HCT116 (cell line): Measurements from ENCODE around the gene TRERF1. TPM values are rescaled to one million over a fixed set of nuclear protein-coding genes. Genes with fewer than 3 reads are reported as not detected.

Experiments
- ATAC-seq: fragments of 200-7000 bp; cut with Tn5 transposase; 2 replicates; pipeline ENCODE4 v1.9.1; 2020; ENCODE audit warnings: mild to moderate bottlenecking, moderate library complexity
- BruUV-seq: library from RNA; stranded (reverse); fragments of 400-500 nt; replicated peaks from 2 replicates; lab custom pipeline; 2021; lab: Mats Ljungman, UMichigan
- CTCF ChIA-PET: fragments of 300-600 bp; sonication (Branson Sonifier 250); formaldehyde crosslinking; loops from one replicate; lab custom pipeline; 2021; ENCODE audit warnings: antibody characterized with exemption; lab: Charles Lee
- POLR2A ChIA-PET: fragments of 300-600, 350-600 bp; sonication (Branson Sonifier 250); formaldehyde crosslinking; loops from one replicate; lab custom pipeline; 2021; ENCODE audit warnings: antibody characterized with exemption; lab: Charles Lee
- RAD21 ChIA-PET, 2 experiments: fragments of 300-600 bp; sonication (Branson Sonifier 250); formaldehyde crosslinking; loops; one replicate each; lab custom pipeline; 2023; ENCODE audit warnings: low total read pairs in 2 of 2; ENCODE audit not compliant: uncharacterized antibody in 2 of 2, unreplicated experiment in 2 of 2, low non-redundant PET in 1 of 2; lab: Charles Lee
- DNase-seq: peaks from one replicate; pipeline ENCODE4 v3.0.0-alpha.2; 2010; ENCODE audit warnings: low read depth, low spot score
- H2AFZ ChIP-seq: fragments of 200-600 bp; shearing (Covaris generic), sonication (generic); 2 replicates; pipeline ENCODE4 v1.6.1; 2017; ENCODE audit warnings: low read depth, mixed run types, mixed read lengths, antibody characterized with exemption, low read length; ENCODE audit not compliant: poor library complexity, severe bottlenecking
- H3K27ac ChIP-seq: 2 replicates; pipeline ENCODE4 v1.5.1; 2012; ENCODE audit warnings: low read depth, low read length
- H3K27me3 ChIP-seq: fragments of 200-600 bp; sonication (generic); 2 replicates; pipeline ENCODE4 v1.6.1; 2016; ENCODE audit warnings: mixed run types, low read length, mixed read lengths; ENCODE audit not compliant: insufficient read depth
- H3K36me3 ChIP-seq, 2 experiments: fragments of 200-500 bp in 1 of 2; fragments of 200-600 bp in 1 of 2; sonication (Bioruptor generic) in 1 of 2; sonication (generic) in 1 of 2; 2 replicates each; pipeline versions ENCODE4 v1.5.1 to v1.6.1; 2014 to 2016; ENCODE audit warnings: low read length in 2 of 2, inconsistent platforms in 1 of 2, mixed read lengths in 1 of 2, mixed run types in 1 of 2; ENCODE audit not compliant: insufficient read depth in 2 of 2, control insufficient read depth in 1 of 2
- H3K4me1 ChIP-seq, 2 experiments: fragments of 200-600 bp in 1 of 2; sonication (generic) in 1 of 2; 2 replicates each; pipeline versions ENCODE4 v1.5.1 to v1.6.1; 2012 to 2017; ENCODE audit warnings: low read length in 2 of 2, inconsistent platforms in 1 of 2, mild to moderate bottlenecking in 1 of 2, mixed read lengths in 1 of 2, mixed run types in 1 of 2, moderate library complexity in 1 of 2; ENCODE audit not compliant: insufficient read depth in 2 of 2, control insufficient read depth in 1 of 2
- H3K4me2 ChIP-seq: fragments of 200-600 bp; sonication (generic); 2 replicates; pipeline ENCODE4 v1.6.1; 2017; ENCODE audit warnings: mixed run types, low read length, mixed read lengths
- H3K4me3 ChIP-seq, 2 experiments: fragments of 200-600 bp in 1 of 2; sonication (generic) in 1 of 2; replicated peaks in 1 of 2; 2 replicates each; pipeline ENCODE4 v1.5.1; 2011 to 2016; ENCODE audit warnings: low read length in 2 of 2, control low read depth in 1 of 2, low read depth in 1 of 2, mild to moderate bottlenecking in 1 of 2, mixed read lengths in 1 of 2, mixed run types in 1 of 2
- H3K79me2 ChIP-seq: fragments of 200-600 bp; sonication (generic); 2 replicates; pipeline ENCODE4 v1.6.1; 2017; ENCODE audit warnings: mild to moderate bottlenecking, mixed run types, low read length, moderate library complexity, mixed read lengths; ENCODE audit not compliant: insufficient read depth
- H3K9ac ChIP-seq: fragments of 200-600 bp; sonication (generic); 2 replicates; pipeline ENCODE4 v1.6.1; 2016; ENCODE audit warnings: low read length, mixed read lengths
- H3K9me2 ChIP-seq: fragments of 200-600 bp; sonication (generic), shearing (Covaris generic); 2 replicates; pipeline ENCODE4 v1.6.1; 2017; ENCODE audit warnings: mixed run types, mild to moderate bottlenecking, moderate library complexity; ENCODE audit not compliant: insufficient read depth
- H3K9me3 ChIP-seq, 2 experiments: fragments of 200-500 bp in 1 of 2; fragments of 200-600 bp in 1 of 2; sonication (Bioruptor generic) in 1 of 2; sonication (generic) in 1 of 2; 2 replicates each; pipeline ENCODE4 v1.6.1; 2014 to 2017; ENCODE audit warnings: low read length in 2 of 2, mixed read lengths in 2 of 2, inconsistent platforms in 1 of 2, low read depth in 1 of 2, mild to moderate bottlenecking in 1 of 2, mixed run types in 1 of 2, moderate library complexity in 1 of 2; ENCODE audit not compliant: control insufficient read depth in 1 of 2, insufficient read depth in 1 of 2
- H4K20me1 ChIP-seq: fragments of 200-600 bp; sonication (generic), shearing (Covaris generic); 2 replicates; pipeline ENCODE4 v1.6.1; 2017; ENCODE audit warnings: mixed run types, mild to moderate bottlenecking, moderate library complexity; ENCODE audit not compliant: insufficient read depth
- EGR1 ChIP-seq: IDR thresholded peaks from 2 replicates; pipeline ENCODE4 v1.6.1; 2012; ENCODE audit warnings: low read depth
- EZH2 ChIP-seq: fragments of 200-600 bp; sonication (generic); IDR thresholded peaks from 2 replicates; pipeline ENCODE4 v1.6.1; 2017; ENCODE audit warnings: antibody characterized with exemption, mixed run types
- FOSL1 ChIP-seq: IDR thresholded peaks from 2 replicates; pipeline ENCODE4 v1.6.1; 2012; ENCODE audit warnings: low read depth
- SP1 ChIP-seq: IDR thresholded peaks from 2 replicates; pipeline ENCODE4 v1.6.1; 2012; ENCODE audit warnings: low read depth
- SRF ChIP-seq: IDR thresholded peaks from 2 replicates; pipeline ENCODE4 v1.6.1; 2012; ENCODE audit warnings: low read depth
- YY1 ChIP-seq: IDR thresholded peaks from 2 replicates; pipeline ENCODE4 v1.6.1; 2011; ENCODE audit warnings: low read length, low read depth, moderate library complexity, mild to moderate bottlenecking; ENCODE audit not compliant: insufficient replicate concordance; ENCODE audit errors: extremely low read depth
- intact Hi-C: fragments of 100-400 bp; cut with micrococcal nuclease; formaldehyde crosslinking; loops from 2 replicates; pipeline ENCODE4 v1.10.0; 2022
- total RNA-seq: library from RNA; stranded (reverse); gene quantifications from one replicate; pipeline ENCODE4 v1.2.1, GENCODE V29; 2021; ENCODE audit not compliant: unreplicated experiment
- TF ChIP-seq, protein P1 (sequence below): IDR thresholded peaks from 2 replicates; pipeline ENCODE4 v1.6.1; 2012; ENCODE audit warnings: low read depth
- TF ChIP-seq, protein P2 (sequence below): IDR thresholded peaks from 2 replicates; pipeline ENCODE4 v1.6.1; 2011; ENCODE audit warnings: mild to moderate bottlenecking, low read length, moderate library complexity; ENCODE audit not compliant: insufficient replicate concordance; ENCODE audit errors: extremely low read depth
- TF ChIP-seq, protein P3 (sequence below): IDR thresholded peaks from 2 replicates; pipeline ENCODE4 v1.6.1; 2012

TRERF1 gene
- total RNA-seq, 1 experiment from 2014 or later, result 12.4 TPM

DNA sequence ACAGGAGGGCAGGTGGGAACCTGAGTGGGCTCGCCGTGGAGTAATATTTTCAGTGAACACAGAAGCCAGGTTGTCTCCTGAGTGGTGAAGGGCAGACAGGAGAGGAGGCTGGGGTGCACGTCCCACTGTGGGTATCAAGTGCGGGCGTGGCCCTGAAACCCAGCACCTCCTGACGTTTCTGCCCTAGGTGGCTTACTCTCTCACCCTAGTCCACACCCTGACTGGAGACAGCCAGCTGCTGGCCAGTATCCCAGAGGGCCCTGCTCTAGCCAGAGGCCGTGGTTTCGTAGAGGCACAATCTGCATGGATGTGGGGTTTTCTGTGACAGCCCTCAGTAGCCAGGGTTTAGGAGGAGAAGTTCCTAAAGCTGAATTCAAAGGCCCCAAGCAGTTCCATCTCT lies 86.7 kb downstream of the TRERF1 start:
- Histone ChIP-seq H3K9me3 (no peaks in the 10 kb centered on the region), H4K20me1 (no peaks in the 10 kb centered on the region), H3K36me3 (no peaks in the 10 kb centered on the region), H3K4me3 (no peak overlapping the region), H3K9ac (no peak overlapping the region), H3K4me1 (peaks cover 12 to 35% of the 10 kb centered on the region in 2 experiments; a peak in 3 of 4 replicates), H3K4me2 (peak overlapping the region; percentile 29), H3K79me2 (no peaks in the 10 kb centered on the region), H2AFZ (no peak overlapping the region), H3K9me2 (no peaks in the 10 kb centered on the region), H3K27ac (no peak overlapping the region), H3K27me3 (no peaks in the 10 kb centered on the region)
- ATAC-seq (peak; percentile 44; the same call in 1 of the 2 replicates), DNase-seq (no peak)
- TF ChIP-seq, protein P1, sequence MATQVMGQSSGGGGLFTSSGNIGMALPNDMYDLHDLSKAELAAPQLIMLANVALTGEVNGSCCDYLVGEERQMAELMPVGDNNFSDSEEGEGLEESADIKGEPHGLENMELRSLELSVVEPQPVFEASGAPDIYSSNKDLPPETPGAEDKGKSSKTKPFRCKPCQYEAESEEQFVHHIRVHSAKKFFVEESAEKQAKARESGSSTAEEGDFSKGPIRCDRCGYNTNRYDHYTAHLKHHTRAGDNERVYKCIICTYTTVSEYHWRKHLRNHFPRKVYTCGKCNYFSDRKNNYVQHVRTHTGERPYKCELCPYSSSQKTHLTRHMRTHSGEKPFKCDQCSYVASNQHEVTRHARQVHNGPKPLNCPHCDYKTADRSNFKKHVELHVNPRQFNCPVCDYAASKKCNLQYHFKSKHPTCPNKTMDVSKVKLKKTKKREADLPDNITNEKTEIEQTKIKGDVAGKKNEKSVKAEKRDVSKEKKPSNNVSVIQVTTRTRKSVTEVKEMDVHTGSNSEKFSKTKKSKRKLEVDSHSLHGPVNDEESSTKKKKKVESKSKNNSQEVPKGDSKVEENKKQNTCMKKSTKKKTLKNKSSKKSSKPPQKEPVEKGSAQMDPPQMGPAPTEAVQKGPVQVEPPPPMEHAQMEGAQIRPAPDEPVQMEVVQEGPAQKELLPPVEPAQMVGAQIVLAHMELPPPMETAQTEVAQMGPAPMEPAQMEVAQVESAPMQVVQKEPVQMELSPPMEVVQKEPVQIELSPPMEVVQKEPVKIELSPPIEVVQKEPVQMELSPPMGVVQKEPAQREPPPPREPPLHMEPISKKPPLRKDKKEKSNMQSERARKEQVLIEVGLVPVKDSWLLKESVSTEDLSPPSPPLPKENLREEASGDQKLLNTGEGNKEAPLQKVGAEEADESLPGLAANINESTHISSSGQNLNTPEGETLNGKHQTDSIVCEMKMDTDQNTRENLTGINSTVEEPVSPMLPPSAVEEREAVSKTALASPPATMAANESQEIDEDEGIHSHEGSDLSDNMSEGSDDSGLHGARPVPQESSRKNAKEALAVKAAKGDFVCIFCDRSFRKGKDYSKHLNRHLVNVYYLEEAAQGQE, result no peak
- intact Hi-C loops, result no loop called here
- no TSS peak for BruUV-seq
- ChIA-PET RAD21 (no interaction called here), CTCF (no interaction called here), POLR2A (no interaction called here)

DNA sequence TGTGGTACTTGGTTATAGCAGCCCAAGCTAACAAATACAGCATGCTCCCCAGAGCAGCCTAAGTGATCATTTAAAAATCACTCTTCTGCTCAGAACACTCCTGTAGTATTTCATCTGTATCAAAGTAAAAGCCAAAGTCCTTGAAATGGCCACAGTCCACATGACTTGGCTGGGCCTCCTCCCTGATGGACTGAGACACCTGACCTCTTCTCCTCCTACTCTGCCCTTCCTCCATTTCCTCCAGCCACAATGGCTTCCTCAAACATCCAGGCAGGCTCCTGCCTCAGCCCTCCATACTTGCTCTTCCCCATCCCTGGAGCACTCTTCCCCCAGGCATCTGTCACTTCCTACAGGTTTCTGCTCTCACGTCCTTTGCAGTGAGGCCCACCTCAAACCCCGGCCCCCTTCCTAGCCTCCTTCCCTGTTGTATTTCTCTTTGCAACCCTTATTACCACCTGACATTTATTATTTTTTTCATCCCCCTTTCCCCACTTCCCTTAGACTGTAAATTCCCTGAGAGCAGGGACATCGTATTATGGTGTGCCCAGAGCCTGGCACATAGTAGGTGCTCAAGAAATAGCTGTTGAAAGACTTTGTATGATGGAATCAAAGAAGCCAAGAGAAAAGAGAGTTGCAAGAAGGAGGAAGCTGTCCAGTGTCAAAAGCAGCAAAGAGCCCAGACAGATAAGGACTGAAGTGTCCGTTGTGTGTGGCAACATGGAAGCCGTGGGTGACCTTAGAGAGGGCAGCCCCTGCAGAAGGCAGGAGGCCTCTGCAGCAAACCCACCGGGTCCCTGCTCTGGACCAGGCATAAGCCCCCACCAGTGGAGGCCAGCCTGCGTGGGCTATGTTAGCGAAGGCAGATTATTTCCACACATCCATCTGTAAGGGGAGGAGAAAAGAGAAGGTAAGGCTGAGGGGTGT lies 87.5 kb downstream of the TRERF1 start:
- ChIA-PET POLR2A (no interaction called here), RAD21 (no interaction called here), CTCF (no interaction called here)
- H2AFZ ChIP-seq, result no peak overlapping the region
- BruUV-seq, result no TSS peak
- ATAC-seq, result no peak
- H3K9me2 ChIP-seq, result no peaks in the 10 kb centered on the region
- H3K4me1 ChIP-seq, result peaks cover 6 to 28% of the 10 kb centered on the region in 2 experiments; a peak in 3 of 4 replicates
- no peak overlapping the region for H3K4me2 ChIP-seq
- no peak overlapping the region for H3K4me3 ChIP-seq
- no peaks in the 10 kb centered on the region for H4K20me1 ChIP-seq
- H3K9me3 ChIP-seq, result no peaks in the 10 kb centered on the region
- H3K27me3 ChIP-seq, result no peaks in the 10 kb centered on the region
- intact Hi-C loops, result no loop called here
- H3K79me2 ChIP-seq, result no peaks in the 10 kb centered on the region
- no peaks in the 10 kb centered on the region for H3K36me3 ChIP-seq
- no peak overlapping the region for H3K9ac ChIP-seq
- TF ChIP-seq SRF, result no peak
- no peak for TF ChIP-seq EZH2
- TF ChIP-seq FOSL1, result no peak
- TF ChIP-seq SP1, result no peak
- TF ChIP-seq, protein P2, sequence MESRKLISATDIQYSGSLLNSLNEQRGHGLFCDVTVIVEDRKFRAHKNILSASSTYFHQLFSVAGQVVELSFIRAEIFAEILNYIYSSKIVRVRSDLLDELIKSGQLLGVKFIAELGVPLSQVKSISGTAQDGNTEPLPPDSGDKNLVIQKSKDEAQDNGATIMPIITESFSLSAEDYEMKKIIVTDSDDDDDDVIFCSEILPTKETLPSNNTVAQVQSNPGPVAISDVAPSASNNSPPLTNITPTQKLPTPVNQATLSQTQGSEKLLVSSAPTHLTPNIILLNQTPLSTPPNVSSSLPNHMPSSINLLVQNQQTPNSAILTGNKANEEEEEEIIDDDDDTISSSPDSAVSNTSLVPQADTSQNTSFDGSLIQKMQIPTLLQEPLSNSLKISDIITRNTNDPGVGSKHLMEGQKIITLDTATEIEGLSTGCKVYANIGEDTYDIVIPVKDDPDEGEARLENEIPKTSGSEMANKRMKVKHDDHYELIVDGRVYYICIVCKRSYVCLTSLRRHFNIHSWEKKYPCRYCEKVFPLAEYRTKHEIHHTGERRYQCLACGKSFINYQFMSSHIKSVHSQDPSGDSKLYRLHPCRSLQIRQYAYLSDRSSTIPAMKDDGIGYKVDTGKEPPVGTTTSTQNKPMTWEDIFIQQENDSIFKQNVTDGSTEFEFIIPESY, result no peak
- no peak for TF ChIP-seq YY1
- TF ChIP-seq, protein P3, sequence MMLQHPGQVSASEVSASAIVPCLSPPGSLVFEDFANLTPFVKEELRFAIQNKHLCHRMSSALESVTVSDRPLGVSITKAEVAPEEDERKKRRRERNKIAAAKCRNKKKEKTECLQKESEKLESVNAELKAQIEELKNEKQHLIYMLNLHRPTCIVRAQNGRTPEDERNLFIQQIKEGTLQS, result no peak
- TF ChIP-seq EGR1, result no peak
- no peak for DNase-seq
- H3K27ac ChIP-seq, result no peak overlapping the region
